Measurements from ENCODE around the gene EXO5. TPM values are rescaled to one million over a fixed set of nuclear protein-coding genes. Genes with fewer than 3 reads are reported as not detected.
A peak's percentile ranks its signal among the peaks of the same experiment; 100 is the strongest.

The EXO5 gene
- total RNA-seq, 1 experiment from 2014 or later = 2.2 TPM

DNA sequence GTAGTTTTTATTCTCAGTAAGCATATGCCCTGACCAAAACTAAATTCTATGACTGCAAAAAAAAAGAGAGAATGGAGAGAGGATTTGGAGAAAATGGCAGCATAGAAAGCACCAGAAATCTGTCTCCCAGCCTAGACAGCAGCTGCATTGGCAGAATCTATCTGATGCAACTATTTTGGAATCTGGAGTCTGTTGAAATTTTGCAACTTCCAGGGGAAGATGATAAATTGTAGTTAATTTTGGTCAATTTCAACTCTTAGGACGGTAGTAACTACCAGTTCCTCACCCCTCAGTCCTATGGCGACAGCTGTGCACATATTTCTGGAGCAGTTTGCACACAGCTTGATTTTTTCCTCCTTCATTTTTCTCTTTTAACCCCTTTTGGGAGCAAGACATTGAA is 10.9 kb downstream of the EXO5 start:
- Mint-ChIP-seq H3K4me1 (ENCODE audit: insufficient read depth, unreplicated experiment) (no peaks in the 10 kb centered on the region), H3K36me3 (ENCODE audit: insufficient read depth, unreplicated experiment) (peaks cover 6% of the 10 kb centered on the region), H3K9me3 (ENCODE audit: unreplicated experiment) (peaks cover 26% of the 10 kb centered on the region), H3K27me3 (ENCODE audit: insufficient read depth, unreplicated experiment) (no peaks in the 10 kb centered on the region), H3K27ac (ENCODE audit: low read depth, unreplicated experiment) (no peak overlapping the region), H3K4me3 (ENCODE audit: unreplicated experiment) (no peak overlapping the region)
- DNase-seq (ENCODE audit: unreplicated experiment) = no peak
- ChIA-PET POLR2A (interaction anchor here (1.3 kb wide), 1 partner anchor 12 kb away, joined by 3 read pairs; the partner anchor contains the start of gene ZNF684), CTCF (interaction anchor here (0.7 kb wide), 1 partner anchor 391 kb away, joined by 5 read pairs; no protein-coding TSS in a partner anchor)
- no TSS peak for BruUV-seq (replicated peaks)
- intact Hi-C loops (cut with micrococcal nuclease) = no loop called here
- TF ChIP-seq, protein P1, sequence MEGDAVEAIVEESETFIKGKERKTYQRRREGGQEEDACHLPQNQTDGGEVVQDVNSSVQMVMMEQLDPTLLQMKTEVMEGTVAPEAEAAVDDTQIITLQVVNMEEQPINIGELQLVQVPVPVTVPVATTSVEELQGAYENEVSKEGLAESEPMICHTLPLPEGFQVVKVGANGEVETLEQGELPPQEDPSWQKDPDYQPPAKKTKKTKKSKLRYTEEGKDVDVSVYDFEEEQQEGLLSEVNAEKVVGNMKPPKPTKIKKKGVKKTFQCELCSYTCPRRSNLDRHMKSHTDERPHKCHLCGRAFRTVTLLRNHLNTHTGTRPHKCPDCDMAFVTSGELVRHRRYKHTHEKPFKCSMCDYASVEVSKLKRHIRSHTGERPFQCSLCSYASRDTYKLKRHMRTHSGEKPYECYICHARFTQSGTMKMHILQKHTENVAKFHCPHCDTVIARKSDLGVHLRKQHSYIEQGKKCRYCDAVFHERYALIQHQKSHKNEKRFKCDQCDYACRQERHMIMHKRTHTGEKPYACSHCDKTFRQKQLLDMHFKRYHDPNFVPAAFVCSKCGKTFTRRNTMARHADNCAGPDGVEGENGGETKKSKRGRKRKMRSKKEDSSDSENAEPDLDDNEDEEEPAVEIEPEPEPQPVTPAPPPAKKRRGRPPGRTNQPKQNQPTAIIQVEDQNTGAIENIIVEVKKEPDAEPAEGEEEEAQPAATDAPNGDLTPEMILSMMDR (IDR thresholded peaks at IDR 0.05; ENCODE audit: unreplicated experiment) = no peak

DNA sequence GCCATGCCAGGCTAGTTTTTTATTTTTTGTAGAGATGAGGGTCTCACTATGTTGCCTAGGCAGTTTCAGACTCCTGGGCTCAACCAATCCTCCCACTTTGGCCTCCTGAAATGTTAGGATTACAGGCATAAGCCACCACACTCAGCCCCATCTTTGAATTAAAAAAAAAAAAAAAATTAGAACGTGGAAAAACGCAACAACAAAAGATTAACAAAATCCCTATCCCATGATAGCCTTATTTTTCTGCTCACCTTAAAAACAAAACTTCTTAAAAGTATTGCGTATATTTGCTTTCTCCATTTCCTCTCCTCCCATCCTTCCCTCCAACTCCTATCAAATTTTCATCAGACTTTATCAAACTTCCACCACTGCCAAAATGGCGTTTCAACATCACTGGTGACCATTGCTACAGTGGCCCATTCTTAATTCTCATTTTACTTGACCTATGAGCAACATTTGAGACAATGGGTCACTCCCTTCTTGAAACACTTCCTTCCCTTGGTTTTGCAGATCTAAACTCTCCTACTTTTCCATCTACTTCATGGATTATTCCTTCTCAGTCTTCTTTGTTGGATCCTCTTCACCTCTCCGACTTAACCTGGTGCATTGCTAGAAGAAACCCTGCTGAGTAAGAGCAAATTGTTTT is 22.3 kb downstream of the EXO5 start:
- CTCF ChIA-PET = no interaction called here
- Mint-ChIP-seq H3K4me3 (ENCODE audit: unreplicated experiment) (peak overlapping the region; percentile 97), H3K27me3 (ENCODE audit: insufficient read depth, unreplicated experiment) (no peaks in the 10 kb centered on the region), H3K27ac (ENCODE audit: low read depth, unreplicated experiment) (peak overlapping the region; percentile 85), H3K36me3 (ENCODE audit: insufficient read depth, unreplicated experiment) (peaks cover 10% of the 10 kb centered on the region), H3K9me3 (ENCODE audit: unreplicated experiment) (peaks cover 7% of the 10 kb centered on the region), H3K4me1 (ENCODE audit: insufficient read depth, unreplicated experiment) (peaks cover 23% of the 10 kb centered on the region)
- POLR2A ChIA-PET = interaction anchor here (0.6 to 1.9 kb wide), 20 partner anchors 10 to 409 kb away, joined by 3 to 8 read pairs (median 4); partner anchors contain the start of genes NFYC, ZFP69B and ZMPSTE24
- BruUV-seq (replicated peaks) = TSS peak; percentile 96
- intact Hi-C loops (cut with micrococcal nuclease) = loop anchor here (5.0 kb wide), 1 partner anchor 136 kb away; the partner anchor contains the start of gene RIMS3
- DNase-seq (ENCODE audit: unreplicated experiment) = no peak
- TF ChIP-seq, protein P1 (IDR thresholded peaks at IDR 0.05; ENCODE audit: unreplicated experiment) = no peak

DNA sequence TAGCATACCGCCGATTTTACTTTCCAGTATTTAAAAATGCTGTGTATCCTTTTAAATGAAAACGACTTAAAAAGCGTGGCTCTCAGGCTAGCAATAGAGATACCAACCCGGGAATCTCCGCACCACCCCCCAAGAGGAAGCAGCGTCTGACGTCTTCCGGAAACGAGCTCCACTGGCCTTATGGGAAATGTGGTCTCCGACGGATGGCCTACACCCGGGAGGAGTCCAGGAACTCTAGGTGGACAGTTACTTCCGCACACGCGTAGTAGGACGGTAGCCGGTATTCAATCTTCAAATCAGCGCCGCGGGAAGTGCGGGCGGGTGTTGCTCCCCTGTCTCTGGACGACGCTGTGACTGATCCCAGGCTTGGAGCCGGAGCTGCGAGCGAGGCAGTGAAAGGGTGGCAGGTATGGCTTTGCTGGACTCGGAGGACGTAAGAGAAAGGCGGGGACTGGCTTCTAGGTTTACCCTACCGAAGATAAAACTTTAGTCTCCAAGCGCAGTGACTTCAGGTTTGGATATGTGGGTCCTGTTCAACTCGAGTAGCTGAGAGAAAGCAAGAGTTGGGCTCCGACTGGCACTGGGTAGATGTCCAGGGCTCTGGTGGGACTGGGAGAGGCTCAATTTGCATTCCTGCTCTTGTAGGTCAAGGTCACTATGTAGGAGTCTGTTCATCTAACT is 23.0 kb downstream of the EXO5 start, which contains the start of gene ZNF684:
ZNF684 (plus strand) TSS at position 257 of the 681 bp plus-strand sequence. CDS start 1,530 bp downstream, outside the sequence.
- H3K36me3 Mint-ChIP-seq (ENCODE audit: insufficient read depth, unreplicated experiment) = peaks cover 10% of the 10 kb centered on the region
- H3K27ac Mint-ChIP-seq (ENCODE audit: low read depth, unreplicated experiment) = peak within 1 kb of the TSS; percentile 85
- peak within 1 kb of the TSS; percentile 97 for H3K4me3 Mint-ChIP-seq (ENCODE audit: unreplicated experiment)
- H3K27me3 Mint-ChIP-seq (ENCODE audit: insufficient read depth, unreplicated experiment) = no peaks in the 10 kb centered on the region
- peak; percentile 95 for DNase-seq (ENCODE audit: unreplicated experiment)
- BruUV-seq (replicated peaks) = TSS peak; percentile 60
- ChIA-PET POLR2A (interaction anchor here (0.7 to 2.1 kb wide), 22 partner anchors 9 to 408 kb away, joined by 3 to 8 read pairs (median 4); partner anchors contain the start of genes NFYC, ZFP69B and ZMPSTE24), CTCF (interaction anchor here (0.5 to 2.0 kb wide), 14 partner anchors 15 to 448 kb away, joined by 3 to 8 read pairs (median 5); no protein-coding TSS in a partner anchor)
- peaks cover 7% of the 10 kb centered on the region for H3K9me3 Mint-ChIP-seq (ENCODE audit: unreplicated experiment)
- intact Hi-C loops (cut with micrococcal nuclease) = loop anchor here (2.0 to 5.0 kb wide), 2 partner anchors 136 to 421 kb away; partner anchors contain the start of gene RIMS3
- TF ChIP-seq, protein P1 (IDR thresholded peaks at IDR 0.05; ENCODE audit: unreplicated experiment) = no peak
- peaks cover 23% of the 10 kb centered on the region for H3K4me1 Mint-ChIP-seq (ENCODE audit: insufficient read depth, unreplicated experiment)

DNA sequence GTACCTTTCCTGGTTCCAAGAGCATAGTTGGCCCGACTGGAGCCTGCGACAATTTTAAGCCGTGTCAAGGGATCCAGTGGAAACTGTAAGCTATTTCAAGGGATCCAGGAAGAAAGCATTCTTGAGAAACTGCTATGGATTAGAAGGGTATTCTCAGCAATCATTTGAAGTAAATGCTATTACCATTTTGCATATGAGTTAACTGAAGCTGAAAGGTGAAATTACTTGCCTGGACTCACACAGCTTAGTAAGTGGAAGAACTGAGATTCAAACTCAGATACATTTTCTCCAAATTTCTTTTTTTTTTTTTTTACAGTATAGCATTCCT is 23.5 kb downstream of the EXO5 start:
- Mint-ChIP-seq H3K4me3 (ENCODE audit: unreplicated experiment) (peak overlapping the region; percentile 97), H3K36me3 (ENCODE audit: insufficient read depth, unreplicated experiment) (peaks cover 10% of the 10 kb centered on the region), H3K9me3 (ENCODE audit: unreplicated experiment) (peaks cover 7% of the 10 kb centered on the region), H3K4me1 (ENCODE audit: insufficient read depth, unreplicated experiment) (peaks cover 23% of the 10 kb centered on the region), H3K27me3 (ENCODE audit: insufficient read depth, unreplicated experiment) (no peaks in the 10 kb centered on the region), H3K27ac (ENCODE audit: low read depth, unreplicated experiment) (peak overlapping the region; percentile 85)
- POLR2A ChIA-PET = interaction anchor here (0.7 to 2.1 kb wide), 16 partner anchors 13 to 274 kb away, joined by 3 to 8 read pairs (median 4); partner anchors contain the start of genes NFYC, ZFP69B and ZMPSTE24
- CTCF ChIA-PET = interaction anchor here (0.5 to 2.0 kb wide), 23 partner anchors 12 to 480 kb away, joined by 3 to 8 read pairs (median 5); no protein-coding TSS in a partner anchor
- TF ChIP-seq, protein P1 (IDR thresholded peaks at IDR 0.05; ENCODE audit: unreplicated experiment) = no peak
- intact Hi-C loops (cut with micrococcal nuclease) = loop anchor here (2.0 to 5.0 kb wide), 2 partner anchors 135 to 421 kb away; partner anchors contain the start of gene RIMS3
- no peak for DNase-seq (ENCODE audit: unreplicated experiment)
- BruUV-seq (replicated peaks) = no TSS peak
